ENCODE measurements around the gene ADCY2. TPM values are rescaled to one million over a fixed set of nuclear protein-coding genes. Genes with fewer than 3 reads are reported as not detected.
A peak's percentile ranks its signal among the peaks of the same experiment; 100 is the strongest.

Gene ADCY2
- polyA plus RNA-seq, 1 of the 3 experiments (the other 2 are of a cell fraction): not detected

- no peaks in the 10 kb centered on the region for H3K9me3 ChIP-seq
- H4K20me1 ChIP-seq (ENCODE audit: insufficient read depth): no peaks in the 10 kb centered on the region
- H3F3A ChIP-seq (replicated peaks; ENCODE audit: insufficient read depth): no peaks in the 10 kb centered on the region
- H3K4me1 ChIP-seq (ENCODE audit: control insufficient read depth in 1 of 2, insufficient read depth in 2 of 2, low read depth in 1 of 2, low read length in 1 of 2): no peaks in the 10 kb centered on the region
- H3K9me2 ChIP-seq: no peaks in the 10 kb centered on the region
- TF ChIP-seq YY1 (IDR thresholded peaks at IDR 0.05; ENCODE audit: low read depth): no peak
- no peak for TF ChIP-seq GABPA (IDR thresholded peaks at IDR 0.05; ENCODE audit: low read depth)
- TF ChIP-seq PBX3 (IDR thresholded peaks at IDR 0.05): no peak
- no peak for TF ChIP-seq ZBTB33 (IDR thresholded peaks at IDR 0.05; ENCODE audit: borderline replicate concordance, low read depth)
- no peak for TF ChIP-seq MAX (IDR thresholded peaks at IDR 0.05; ENCODE audit: low read depth)
- TF ChIP-seq FOXJ3 (CRISPR knock-in tag; IDR thresholded peaks at IDR 0.05): no peak
- no peak for TF ChIP-seq SIN3A (IDR thresholded peaks at IDR 0.05; ENCODE audit: borderline replicate concordance, low read depth, low read length)
- TF ChIP-seq EZH2phosphoT487 (IDR thresholded peaks at IDR 0.05; ENCODE audit: borderline replicate concordance, low read depth): no peak
- no peak for TF ChIP-seq EP300 (IDR thresholded peaks at IDR 0.05; ENCODE audit: borderline replicate concordance in 1 of 2, low read depth in 1 of 2, low read length in 1 of 2)
- TF ChIP-seq TCF12 (IDR thresholded peaks at IDR 0.05): no peak
- H2AFZ ChIP-seq (ENCODE audit: low read depth): no peak overlapping the region
- H3K27me3 ChIP-seq (ENCODE audit: insufficient read depth): no peaks in the 10 kb centered on the region; the same call in 1 of the 2 replicates
- H3K27ac ChIP-seq (ENCODE audit: low read depth in 2 of 2, low read length in 1 of 2): no peak overlapping the region
- no peak for DNase-seq
- peak overlapping the region in 1 of 2 experiments; percentile 6; a peak in 1 of 4 replicates for H3K4me3 ChIP-seq (ENCODE audit: low read depth in 2 of 2, low read length in 1 of 2)
- H3K79me2 ChIP-seq (ENCODE audit: insufficient read depth): no peaks in the 10 kb centered on the region
- POLR2A ChIA-PET: no interaction called here
- CTCF ChIA-PET: no interaction called here
- H3K9ac ChIP-seq: no peak overlapping the region
- 15% methylated on average over 5 of the region's 5 CpGs for WGBS (ENCODE audit: low lambda C conversion rate)
- no peaks in the 10 kb centered on the region for H3K36me3 ChIP-seq (replicated peaks in 1 of 2; ENCODE audit: control insufficient read depth in 1 of 2, insufficient read depth in 2 of 2, low read length in 1 of 2)
- peak overlapping the region; percentile 21 for H3K4me2 ChIP-seq
Observed at GRCh38 chr5:7667216-7667767, 271.4 kb downstream of the ADCY2 start.

- 5% methylated on average over 1 of the region's 1 CpG for WGBS (ENCODE audit: low lambda C conversion rate)
- no peak for TF ChIP-seq REST (IDR thresholded peaks at IDR 0.05; ENCODE audit: low read depth, low read length)
Observed at GRCh38 chr5:7668161-7668560, 272.2 kb downstream of the ADCY2 start.

More at GRCh38 chr5:7668161-7668560, 272.2 kb downstream of the ADCY2 start:
- no peak overlapping the region for H3K27ac ChIP-seq (ENCODE audit: low read depth in 2 of 2, low read length in 1 of 2)
- H3K9me2 ChIP-seq: no peaks in the 10 kb centered on the region
- H3K4me2 ChIP-seq: no peak overlapping the region
- H2AFZ ChIP-seq (ENCODE audit: low read depth): no peak overlapping the region
- no peaks in the 10 kb centered on the region for H3F3A ChIP-seq (replicated peaks; ENCODE audit: insufficient read depth)
- no peaks in the 10 kb centered on the region for H3K79me2 ChIP-seq (ENCODE audit: insufficient read depth)
- no peaks in the 10 kb centered on the region for H4K20me1 ChIP-seq (ENCODE audit: insufficient read depth)
- ChIA-PET CTCF (no interaction called here), POLR2A (no interaction called here)
- H3K9ac ChIP-seq: no peak overlapping the region
- DNase-seq: no peak
- no peaks in the 10 kb centered on the region for H3K4me1 ChIP-seq (ENCODE audit: control insufficient read depth in 1 of 2, insufficient read depth in 2 of 2, low read depth in 1 of 2, low read length in 1 of 2)
- H3K27me3 ChIP-seq (ENCODE audit: insufficient read depth): no peaks in the 10 kb centered on the region
- H3K9me3 ChIP-seq: no peaks in the 10 kb centered on the region
- H3K4me3 ChIP-seq (ENCODE audit: low read depth in 2 of 2, low read length in 1 of 2): no peak overlapping the region
- no peaks in the 10 kb centered on the region for H3K36me3 ChIP-seq (replicated peaks in 1 of 2; ENCODE audit: control insufficient read depth in 1 of 2, insufficient read depth in 2 of 2, low read length in 1 of 2)

Measured in SK-N-SH (cell line).